Measurements from ENCODE around the gene THAP7.

Gene THAP7

GRCh38 chr22:21038405-21038804, 36.5 kb upstream of the THAP7 start:
- Mint-ChIP-seq H3K27me3 (peaks cover 55% of the 10 kb centered on the region), H3K4me1 (peaks cover 6% of the 10 kb centered on the region), H3K9me3 (no peaks in the 10 kb centered on the region), H3K36me3 (no peaks in the 10 kb centered on the region), H3K27ac (no peak overlapping the region), H3K4me3 (no peak overlapping the region)
- CTCF ChIA-PET, result no interaction called here
- DNase-seq, result no peak

DNA sequence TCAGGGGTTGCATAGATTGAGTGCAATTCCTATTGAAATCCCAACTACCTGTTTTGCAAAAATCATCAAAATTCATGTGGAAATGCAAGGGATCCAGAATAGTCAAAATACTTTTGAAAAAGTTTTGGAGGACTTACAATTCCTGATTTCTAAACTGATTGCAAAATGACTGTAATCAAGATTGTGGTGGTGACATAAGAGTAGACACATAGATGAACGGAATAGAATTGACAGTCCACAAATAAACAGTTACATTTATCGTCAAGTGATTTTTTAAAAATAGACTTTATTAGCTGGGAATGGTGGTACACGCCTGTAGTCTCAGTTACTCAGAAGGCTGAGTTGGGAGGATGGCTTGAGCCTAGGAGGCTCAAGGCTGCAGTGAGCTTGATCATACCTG, 33.1 kb upstream of the THAP7 start:
- Mint-ChIP-seq H3K36me3 (no peaks in the 10 kb centered on the region), H3K9me3 (no peaks in the 10 kb centered on the region), H3K27ac (no peak overlapping the region), H3K4me1 (no peaks in the 10 kb centered on the region), H3K4me3 (no peak overlapping the region), H3K27me3 (peaks cover 73% of the 10 kb centered on the region)
- DNase-seq, result no peak
- CTCF ChIA-PET, result no interaction called here

DNA sequence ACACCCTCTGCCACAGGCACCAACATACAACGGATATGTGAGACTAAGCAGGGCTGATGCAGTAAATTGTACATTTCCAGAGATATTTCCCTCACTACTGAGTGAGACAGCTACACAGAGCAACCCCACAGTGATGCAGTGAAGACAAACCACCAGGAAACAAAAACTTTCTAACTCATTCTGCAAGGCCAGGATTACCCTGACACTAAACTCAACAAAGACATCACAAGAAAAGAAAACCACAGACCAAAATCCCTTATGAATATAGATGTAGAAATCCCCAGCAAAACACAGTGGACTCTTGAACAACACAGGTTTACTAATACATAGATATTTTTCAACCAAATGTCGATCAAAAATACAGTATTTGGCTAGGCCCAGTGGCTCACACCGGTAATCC, 32.0 kb upstream of the THAP7 start:
- no peak overlapping the region for H3K27ac Mint-ChIP-seq
- no peaks in the 10 kb centered on the region for H3K4me1 Mint-ChIP-seq
- no peaks in the 10 kb centered on the region for H3K9me3 Mint-ChIP-seq
- no peaks in the 10 kb centered on the region for H3K36me3 Mint-ChIP-seq
- peaks cover 84% of the 10 kb centered on the region for H3K27me3 Mint-ChIP-seq
- DNase-seq, result no peak
- CTCF ChIA-PET, result no interaction called here
- no peak overlapping the region for H3K4me3 Mint-ChIP-seq

GRCh38 chr22:21032868-21033688, 31.2 kb upstream of the THAP7 start:
- H3K36me3 Mint-ChIP-seq, result no peaks in the 10 kb centered on the region
- no peaks in the 10 kb centered on the region for H3K4me1 Mint-ChIP-seq
- no peak overlapping the region for H3K27ac Mint-ChIP-seq
- H3K27me3 Mint-ChIP-seq, result peaks cover 79% of the 10 kb centered on the region
- CTCF ChIA-PET, result interaction anchor here (1.6 kb wide), 1 partner anchor 13 kb away, joined by 5 read pairs; no protein-coding TSS in a partner anchor
- H3K4me3 Mint-ChIP-seq, result no peak overlapping the region
- no peaks in the 10 kb centered on the region for H3K9me3 Mint-ChIP-seq
- DNase-seq, result no peak

GRCh38 chr22:21032037-21032867, 30.3 kb upstream of the THAP7 start, which contains the start of gene SLC7A4:
SLC7A4 (minus strand) TSS chr22:21032561; CDS start chr22:21031812, 749 bp downstream.
- Mint-ChIP-seq H3K27me3 (peaks cover 73% of the 10 kb centered on the region), H3K4me3 (no peak within 1 kb of the TSS), H3K36me3 (no peaks in the 10 kb centered on the region), H3K9me3 (no peaks in the 10 kb centered on the region), H3K4me1 (no peaks in the 10 kb centered on the region), H3K27ac (no peak within 1 kb of the TSS)
- DNase-seq, result no peak
- CTCF ChIA-PET, result interaction anchor here (1.6 kb wide), 1 partner anchor 12 kb away, joined by 5 read pairs; no protein-coding TSS in a partner anchor

GRCh38 chr22:21031545-21032036, 29.7 kb upstream of the THAP7 start:
- Mint-ChIP-seq H3K36me3 (no peaks in the 10 kb centered on the region), H3K9me3 (no peaks in the 10 kb centered on the region), H3K4me3 (no peak overlapping the region), H3K27ac (no peak overlapping the region), H3K4me1 (no peaks in the 10 kb centered on the region), H3K27me3 (peaks cover 66% of the 10 kb centered on the region)
- DNase-seq, result no peak
- CTCF ChIA-PET, result no interaction called here

DNA sequence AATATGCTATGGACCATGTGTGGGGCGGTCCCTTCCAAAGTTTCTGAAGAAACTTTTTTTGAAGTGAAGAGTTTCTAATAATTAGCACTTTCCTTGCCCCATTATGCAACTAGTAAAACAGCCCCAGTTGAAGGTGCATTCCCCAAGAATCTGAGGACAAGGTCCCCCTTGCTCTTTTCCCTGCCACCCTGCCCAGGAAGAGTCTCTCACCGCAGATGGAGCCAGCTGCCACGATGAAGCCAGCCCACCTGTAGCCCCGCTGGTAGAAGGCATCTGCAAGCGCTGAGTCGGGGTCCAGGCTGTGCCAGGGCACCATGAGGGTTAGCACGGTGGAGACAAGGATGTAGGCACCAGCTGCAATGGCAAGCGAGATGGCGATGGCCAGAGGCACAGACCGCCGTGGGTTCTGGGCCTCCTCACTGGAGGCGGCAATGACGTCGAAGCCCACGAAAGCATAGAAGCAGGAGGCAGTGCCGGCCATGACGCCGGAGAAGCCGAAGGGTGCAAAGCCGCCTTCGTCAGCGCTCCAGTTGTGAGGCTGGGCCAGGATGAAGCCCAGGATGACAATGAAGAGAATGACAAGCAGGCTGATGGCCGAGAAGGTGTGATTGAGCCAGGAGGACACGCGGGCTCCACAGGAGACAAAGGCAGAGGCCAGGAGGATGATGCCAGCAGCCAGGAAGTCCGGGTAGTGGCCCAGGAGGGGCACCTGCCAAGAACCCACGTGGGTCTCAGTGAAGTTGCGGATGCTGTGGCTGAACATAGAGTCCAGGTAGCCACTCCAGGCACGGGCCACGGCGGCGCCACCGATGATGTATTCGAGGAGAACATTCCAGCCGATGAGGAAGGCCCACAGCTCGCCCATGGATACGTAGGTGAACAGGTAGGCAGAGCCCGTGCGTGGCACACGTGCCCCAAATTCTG, 29.0 kb upstream of the THAP7 start:
- Mint-ChIP-seq H3K27me3 (peaks cover 64% of the 10 kb centered on the region), H3K4me1 (peaks cover 3% of the 10 kb centered on the region), H3K36me3 (no peaks in the 10 kb centered on the region), H3K9me3 (no peaks in the 10 kb centered on the region), H3K27ac (no peak overlapping the region), H3K4me3 (no peak overlapping the region)
- CTCF ChIA-PET, result no interaction called here
- no peak for DNase-seq

DNA sequence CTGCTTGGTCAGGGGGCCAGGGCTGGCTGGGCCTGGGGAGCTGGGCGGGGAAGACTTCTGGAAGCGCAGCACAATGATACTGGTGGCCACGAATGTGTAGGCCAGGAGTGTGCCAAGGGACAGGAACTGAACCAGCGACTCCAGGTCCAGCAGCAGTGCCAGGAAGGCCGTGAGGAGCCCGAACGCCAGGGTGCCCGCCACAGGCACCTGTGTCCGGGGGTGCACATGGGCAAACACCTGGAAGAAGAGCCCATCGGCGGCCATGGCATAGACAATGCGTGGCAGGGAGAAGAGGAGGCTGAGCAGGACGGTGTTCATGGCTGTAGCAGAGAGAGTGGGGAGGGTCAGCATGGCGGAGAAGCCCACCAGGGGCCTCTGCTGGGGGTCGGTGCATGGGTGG, 28.1 kb upstream of the THAP7 start:
- Mint-ChIP-seq H3K27ac (no peak overlapping the region), H3K9me3 (no peaks in the 10 kb centered on the region), H3K36me3 (no peaks in the 10 kb centered on the region), H3K27me3 (peaks cover 64% of the 10 kb centered on the region), H3K4me1 (peaks cover 11% of the 10 kb centered on the region), H3K4me3 (no peak overlapping the region)
- CTCF ChIA-PET, result no interaction called here
- no peak for DNase-seq

DNA sequence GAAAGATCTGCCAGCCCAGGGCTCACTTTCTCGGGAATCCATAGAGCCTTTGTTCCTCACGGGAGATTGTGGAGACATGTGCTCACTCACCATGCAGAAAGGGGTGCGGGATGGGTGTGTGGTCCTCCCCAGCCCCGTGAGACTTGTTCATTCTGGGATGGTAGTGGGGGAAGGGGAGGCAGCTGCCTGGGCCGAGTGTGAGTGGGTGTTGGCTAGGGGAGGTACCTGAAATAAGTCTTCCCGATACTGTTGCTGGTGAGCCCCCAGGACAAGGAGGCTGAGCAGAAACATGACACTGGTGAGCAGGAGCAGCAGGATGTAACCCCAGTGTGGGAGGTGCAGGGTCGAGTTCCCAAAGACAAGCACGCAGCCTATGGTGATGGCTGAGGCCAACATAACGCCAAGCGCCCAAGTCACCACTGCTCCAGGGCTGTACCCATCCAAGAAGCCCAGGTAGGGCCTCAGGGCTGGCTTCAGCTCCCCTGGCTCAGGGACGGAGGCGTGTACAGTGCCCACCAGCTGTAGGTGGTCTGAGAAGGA, 27.6 kb upstream of the THAP7 start:
- Mint-ChIP-seq H3K27me3 (peaks cover 61% of the 10 kb centered on the region), H3K27ac (no peak overlapping the region), H3K9me3 (no peaks in the 10 kb centered on the region), H3K36me3 (no peaks in the 10 kb centered on the region), H3K4me3 (no peak overlapping the region), H3K4me1 (peaks cover 14% of the 10 kb centered on the region)
- DNase-seq, result no peak
- CTCF ChIA-PET, result no interaction called here

DNA sequence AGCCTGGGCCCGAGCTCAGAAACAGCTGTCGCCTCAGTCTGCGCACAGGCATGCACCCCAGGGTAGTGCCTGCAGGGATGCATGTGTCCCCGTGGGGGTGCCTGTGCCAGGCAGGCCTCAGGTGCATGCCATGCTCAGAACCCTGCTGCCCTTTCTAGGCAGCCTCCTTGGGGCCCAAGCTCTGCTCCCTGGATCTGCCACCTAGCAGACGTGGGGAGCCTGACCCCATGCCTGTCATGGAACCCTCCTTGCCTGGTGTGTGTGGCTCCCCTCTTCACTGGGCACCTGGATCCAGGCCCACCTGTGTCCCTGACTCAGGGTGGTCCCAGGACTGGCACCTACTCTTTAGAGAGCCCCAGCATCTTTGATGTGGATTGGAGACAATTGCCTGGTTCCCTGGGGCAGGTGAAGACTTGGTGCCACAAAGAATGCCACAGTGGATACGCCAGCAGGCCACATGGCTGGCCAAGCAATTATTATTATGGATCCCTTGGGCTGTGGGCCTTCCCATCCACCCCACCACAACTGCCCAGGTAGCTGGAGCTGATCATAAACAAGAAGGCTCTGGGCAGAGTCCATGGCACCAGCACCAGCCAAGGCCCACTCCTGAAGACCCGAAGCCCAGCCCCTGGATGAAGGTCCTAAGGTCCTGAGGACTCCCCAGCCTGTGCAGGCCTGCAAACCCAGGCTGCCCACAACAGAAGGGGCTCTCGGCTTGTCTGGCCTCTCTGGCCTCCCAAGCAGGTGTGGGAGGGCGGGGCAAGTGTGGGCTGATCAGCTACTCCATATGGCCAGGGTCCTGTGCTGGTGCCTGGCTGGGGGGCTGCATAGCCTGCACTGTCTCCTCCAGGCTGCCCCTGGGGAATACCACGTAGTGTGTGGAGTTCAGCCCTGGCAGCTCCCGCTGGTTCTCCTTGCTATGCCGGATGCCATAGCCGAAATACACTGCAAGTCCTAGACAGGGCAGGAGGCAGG, 26.6 kb upstream of the THAP7 start:
- no peak overlapping the region for H3K27ac Mint-ChIP-seq
- no peaks in the 10 kb centered on the region for H3K36me3 Mint-ChIP-seq
- peaks cover 52% of the 10 kb centered on the region for H3K27me3 Mint-ChIP-seq
- no peak for DNase-seq
- no peaks in the 10 kb centered on the region for H3K9me3 Mint-ChIP-seq
- peaks cover 17% of the 10 kb centered on the region for H3K4me1 Mint-ChIP-seq
- H3K4me3 Mint-ChIP-seq, result no peak overlapping the region
- CTCF ChIA-PET, result no interaction called here

DNA sequence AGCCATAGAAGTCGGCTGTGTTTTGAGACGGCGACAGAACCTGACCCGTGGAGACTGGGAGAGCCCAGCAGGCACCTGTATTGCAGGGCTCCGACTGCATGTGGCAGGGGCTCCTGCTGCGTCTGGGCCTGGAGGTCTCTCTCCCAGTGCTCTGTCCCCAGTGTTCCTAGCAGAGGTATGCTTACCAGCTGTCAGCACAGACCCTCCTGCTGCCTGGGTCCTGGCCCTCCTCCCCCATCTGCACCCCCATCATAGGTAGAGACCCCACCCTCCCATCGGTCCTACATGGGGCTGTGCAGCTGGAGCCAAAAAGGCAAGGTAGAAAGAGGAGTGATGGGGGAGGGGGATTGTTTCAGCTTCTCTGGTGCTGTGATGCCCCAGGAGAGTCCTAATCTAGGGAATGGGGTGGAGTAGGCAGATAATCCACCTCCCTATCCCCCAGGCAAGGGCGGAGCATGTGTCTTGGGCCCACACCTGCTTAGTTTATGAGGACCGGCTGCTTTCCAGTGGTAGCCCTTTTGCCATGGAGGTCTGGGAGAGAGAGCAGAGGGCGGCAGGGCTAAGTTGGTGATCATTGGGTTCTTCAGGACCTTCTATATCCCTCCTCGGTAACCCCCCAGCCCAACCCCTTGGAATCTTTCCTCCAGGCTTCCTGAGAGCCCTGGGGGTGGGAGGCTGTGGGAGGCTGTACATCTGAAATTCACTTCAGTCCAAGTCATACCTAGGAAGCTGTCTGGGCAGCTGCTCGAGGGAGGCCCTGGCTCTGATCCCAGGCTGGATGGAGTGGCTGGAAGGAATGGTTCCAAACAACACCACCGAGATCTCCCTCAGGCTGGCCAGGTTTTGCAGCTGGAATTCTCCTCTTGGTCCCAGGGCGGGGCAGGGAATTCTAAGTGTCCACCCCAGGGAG, 25.1 kb upstream of the THAP7 start:
- CTCF ChIA-PET, result no interaction called here
- DNase-seq, result no peak
- Mint-ChIP-seq H3K36me3 (no peaks in the 10 kb centered on the region), H3K27me3 (peaks cover 45% of the 10 kb centered on the region), H3K27ac (no peak overlapping the region), H3K9me3 (no peaks in the 10 kb centered on the region), H3K4me3 (no peak overlapping the region), H3K4me1 (peaks cover 17% of the 10 kb centered on the region)
